ENCODE results near the gene IQSEC1. TPM values are rescaled to one million over a fixed set of nuclear protein-coding genes. Genes with fewer than 3 reads are reported as not detected.
A peak's percentile ranks its signal among the peaks of the same experiment; 100 is the strongest.

IQSEC1 gene
- total RNA-seq, 1 donor from 2014 or later: 82.3 TPM

- intact Hi-C loops (cut with DNase I): no loop called here
- TF ChIP-seq CTCF (IDR thresholded peaks at IDR 0.05): no peak
- no peaks in the 10 kb centered on the region for H3K27me3 ChIP-seq (ENCODE audit: low read depth)
- H3K9me3 ChIP-seq: no peaks in the 10 kb centered on the region
- ATAC-seq (no peak), DNase-seq (no peak)
- H3K36me3 ChIP-seq: peaks cover 5% of the 10 kb centered on the region
- H3K4me3 ChIP-seq: no peak overlapping the region
- H3K4me1 ChIP-seq: peaks cover 85% of the 10 kb centered on the region
- H3K27ac ChIP-seq: peak overlapping the region; percentile 60
Observed at GRCh38 chr3:12961007-12961696, 112.1 kb downstream of the IQSEC1 start.

- DNase-seq: no peak
- Histone ChIP-seq H3K36me3 (peaks cover 5% of the 10 kb centered on the region), H3K27me3 (ENCODE audit: low read depth) (no peaks in the 10 kb centered on the region), H3K4me1 (peaks cover 85% of the 10 kb centered on the region), H3K9me3 (no peaks in the 10 kb centered on the region), H3K4me3 (no peak overlapping the region), H3K27ac (peak overlapping the region; percentile 60)
- intact Hi-C loops (cut with DNase I): no loop called here
- TF ChIP-seq CTCF (IDR thresholded peaks at IDR 0.05): no peak
- no peak for ATAC-seq
Observed at GRCh38 chr3:12960497-12960896, 112.7 kb downstream of the IQSEC1 start.

DNA sequence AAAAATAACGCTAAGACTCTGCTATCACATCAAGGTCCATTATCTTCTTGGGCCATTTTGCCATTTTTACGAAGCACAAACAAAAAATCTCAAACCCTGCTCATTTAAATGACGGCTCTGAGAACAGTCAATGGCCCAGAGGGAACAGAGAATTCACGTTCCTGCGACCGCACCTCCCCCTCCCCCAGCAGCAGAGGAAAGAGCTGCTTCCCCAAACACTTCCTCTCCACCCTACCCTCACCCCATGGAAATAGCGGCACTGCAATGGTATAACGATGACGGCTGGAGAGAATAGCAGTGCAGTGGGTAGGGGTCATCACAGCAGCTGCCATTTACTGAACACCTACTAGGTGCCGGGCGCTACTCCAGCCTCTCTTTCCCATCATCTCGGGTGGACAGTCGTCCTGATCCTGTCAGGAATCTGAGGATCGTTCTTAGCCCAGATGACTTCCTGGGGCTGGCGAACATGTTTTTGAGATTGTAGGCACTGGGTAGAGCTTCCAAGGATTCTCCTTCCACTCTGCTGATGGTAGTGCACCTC is 113.3 kb downstream of the IQSEC1 start:
- peak; percentile 60 to 61 for ATAC-seq
- no peaks in the 10 kb centered on the region for H3K27me3 ChIP-seq (ENCODE audit: low read depth)
- no peak for TF ChIP-seq CTCF (IDR thresholded peaks at IDR 0.05)
- peaks cover 5% of the 10 kb centered on the region for H3K36me3 ChIP-seq
- no peaks in the 10 kb centered on the region for H3K9me3 ChIP-seq
- peak overlapping the region; percentile 60 for H3K27ac ChIP-seq
- peaks cover 85% of the 10 kb centered on the region for H3K4me1 ChIP-seq
- DNase-seq: peak; percentile 65
- intact Hi-C loops (cut with DNase I): no loop called here
- no peak overlapping the region for H3K4me3 ChIP-seq

DNA sequence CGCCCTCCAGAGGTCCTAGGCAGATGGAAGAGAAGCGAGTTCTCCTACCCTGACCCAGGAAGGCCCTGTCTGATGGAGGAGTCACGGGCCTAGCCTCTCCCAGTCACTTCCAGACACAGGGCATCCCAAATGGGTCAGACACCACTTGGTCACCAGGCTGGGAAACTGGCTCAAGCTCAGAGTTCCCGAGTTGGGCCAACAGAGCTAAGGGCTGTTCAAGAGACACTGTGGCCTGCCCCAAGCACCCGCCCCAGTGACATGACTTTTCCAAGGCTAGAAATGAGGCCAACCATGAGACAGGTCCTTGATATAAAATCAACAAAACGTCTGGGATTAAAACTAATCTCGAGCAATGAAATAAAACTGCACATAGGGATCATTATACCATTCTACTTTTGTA is 113.8 kb downstream of the IQSEC1 start:
- Histone ChIP-seq H3K27me3 (ENCODE audit: low read depth) (no peaks in the 10 kb centered on the region), H3K4me1 (peaks cover 85% of the 10 kb centered on the region), H3K36me3 (peaks cover 5% of the 10 kb centered on the region), H3K4me3 (no peak overlapping the region), H3K27ac (peak overlapping the region; percentile 32), H3K9me3 (no peaks in the 10 kb centered on the region)
- ATAC-seq (no peak), DNase-seq (no peak)
- TF ChIP-seq CTCF (IDR thresholded peaks at IDR 0.05): no peak
- intact Hi-C loops (cut with DNase I): no loop called here

DNA sequence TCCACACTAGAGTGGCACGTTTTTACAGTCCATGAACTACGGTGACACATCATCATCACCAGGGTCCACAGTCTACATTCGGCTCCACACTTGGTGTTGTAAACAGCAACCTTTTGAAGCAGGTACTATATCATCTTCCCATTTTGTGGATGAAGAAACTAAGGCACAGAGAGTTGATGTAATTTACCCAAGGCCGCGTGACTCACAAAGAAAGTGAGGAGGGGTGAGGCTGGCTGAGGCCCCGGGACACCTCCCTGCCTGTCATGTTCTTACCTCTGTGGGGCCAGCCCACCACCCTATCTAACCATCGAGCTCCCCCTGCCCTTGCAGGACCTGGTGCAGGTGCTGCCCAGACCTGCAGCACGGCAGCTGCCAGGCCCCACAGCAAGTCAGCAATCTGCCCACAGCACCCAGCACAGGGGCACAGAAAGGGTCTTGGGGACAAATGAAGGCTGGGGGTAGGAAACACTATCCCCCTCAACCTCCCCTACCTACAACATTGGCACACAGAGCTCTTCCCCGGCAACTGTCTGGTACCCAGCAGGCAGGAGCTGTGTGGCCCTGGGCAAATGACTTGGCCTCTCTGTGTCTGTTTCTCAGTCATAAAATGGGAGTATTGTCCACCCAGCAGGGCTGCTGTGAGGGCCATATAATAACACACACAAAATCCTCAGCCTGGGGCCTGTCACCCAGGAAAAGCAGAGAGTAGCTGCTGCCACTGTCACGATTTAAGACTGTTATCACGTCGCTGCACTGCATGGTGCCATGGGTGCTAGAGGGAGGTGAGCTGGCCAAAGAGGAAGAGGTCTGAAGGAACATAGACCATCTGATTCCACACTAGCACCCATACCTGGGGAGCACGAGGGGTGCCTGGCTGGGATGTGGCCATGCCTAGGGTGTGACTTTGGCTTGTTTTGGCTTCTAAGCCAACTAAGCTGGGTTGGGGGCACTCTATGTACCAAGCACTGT is 115.1 kb downstream of the IQSEC1 start:
- intact Hi-C loops (cut with DNase I): no loop called here
- no peak for TF ChIP-seq CTCF (IDR thresholded peaks at IDR 0.05)
- peaks cover 81% of the 10 kb centered on the region for H3K4me1 ChIP-seq
- DNase-seq: no peak
- ATAC-seq: no peak
- no peak overlapping the region for H3K4me3 ChIP-seq
- peaks cover 5% of the 10 kb centered on the region for H3K36me3 ChIP-seq
- H3K27ac ChIP-seq: no peak overlapping the region
- H3K9me3 ChIP-seq: no peaks in the 10 kb centered on the region
- H3K27me3 ChIP-seq (ENCODE audit: low read depth): no peaks in the 10 kb centered on the region

All from lower lobe of right lung (tissue), 2 donors.